HG02973 (cell line): ENCODE measurements around the gene SLC22A9.

Experiments
- ATAC-seq: cut with Tn5 transposase; IDR thresholded peaks from one replicate; pipeline ENCODE4 v1.9.1; 2021; ENCODE audit warnings: moderate library complexity; ENCODE audit not compliant: unreplicated experiment

Gene SLC22A9

GRCh38 chr11:63443714-63444113 is 74.1 kb downstream of the SLC22A9 start:
- ATAC-seq = no peak

DNA sequence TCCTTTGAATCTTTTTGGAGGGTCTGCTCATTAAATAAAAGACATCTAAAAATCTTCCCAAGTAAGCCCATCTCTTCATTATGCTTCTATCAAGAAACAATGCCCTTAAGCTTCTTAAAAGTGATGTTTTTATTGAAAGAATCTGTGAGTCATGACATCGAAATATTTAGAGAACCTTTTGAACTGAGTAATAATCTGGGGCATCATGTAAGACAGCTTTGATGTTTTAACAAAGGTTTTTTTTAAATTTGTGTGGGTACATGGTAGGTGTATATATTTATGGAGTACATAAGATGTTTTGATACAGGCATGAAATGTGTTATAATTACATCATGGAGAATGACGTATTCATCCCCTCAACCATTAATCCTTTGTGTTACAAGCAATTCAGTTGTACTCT is 74.6 kb downstream of the SLC22A9 start:
- ATAC-seq = no peak

DNA sequence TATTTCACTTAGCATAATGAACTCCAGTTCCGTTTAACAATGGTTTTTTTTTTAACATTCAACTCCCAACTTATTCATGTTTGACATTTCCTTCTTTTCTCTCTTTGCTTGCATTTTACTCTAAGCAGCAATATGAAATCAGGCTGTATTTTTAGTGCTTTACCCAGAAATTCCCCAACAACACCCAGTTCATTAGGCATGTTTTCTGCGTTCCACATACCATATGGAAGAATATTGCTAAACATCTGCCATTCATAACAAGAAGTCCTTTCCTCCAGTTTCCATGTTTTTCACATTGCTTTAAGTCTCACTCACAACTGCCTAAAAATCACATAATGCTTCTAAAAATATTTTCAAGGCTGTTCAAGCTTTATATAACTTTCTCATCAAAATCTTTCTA is 75.5 kb downstream of the SLC22A9 start:
- no peak for ATAC-seq

DNA sequence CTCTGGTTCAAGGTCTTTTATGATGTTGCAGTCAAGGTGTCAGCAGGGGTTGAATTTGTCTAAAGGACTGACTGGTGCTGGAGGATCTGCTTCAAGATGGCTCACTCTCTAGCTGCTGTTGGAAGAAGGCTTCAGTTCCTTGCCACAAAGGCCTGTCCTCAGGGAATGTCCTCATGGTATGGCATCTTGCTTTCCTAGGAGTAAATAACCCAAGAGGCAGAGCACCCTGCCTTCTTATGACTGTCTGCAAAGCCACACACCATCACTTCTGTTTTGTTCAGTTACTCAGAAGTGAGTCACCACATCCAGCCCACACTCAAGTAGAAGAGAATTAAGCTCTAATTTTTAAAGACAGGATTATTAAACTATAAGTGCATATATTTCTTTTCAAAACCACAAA is 76.1 kb downstream of the SLC22A9 start:
- ATAC-seq = no peak

- ATAC-seq = no peak
Measured at GRCh38 chr11:63448646-63449045, 79.1 kb downstream of the SLC22A9 start.

DNA sequence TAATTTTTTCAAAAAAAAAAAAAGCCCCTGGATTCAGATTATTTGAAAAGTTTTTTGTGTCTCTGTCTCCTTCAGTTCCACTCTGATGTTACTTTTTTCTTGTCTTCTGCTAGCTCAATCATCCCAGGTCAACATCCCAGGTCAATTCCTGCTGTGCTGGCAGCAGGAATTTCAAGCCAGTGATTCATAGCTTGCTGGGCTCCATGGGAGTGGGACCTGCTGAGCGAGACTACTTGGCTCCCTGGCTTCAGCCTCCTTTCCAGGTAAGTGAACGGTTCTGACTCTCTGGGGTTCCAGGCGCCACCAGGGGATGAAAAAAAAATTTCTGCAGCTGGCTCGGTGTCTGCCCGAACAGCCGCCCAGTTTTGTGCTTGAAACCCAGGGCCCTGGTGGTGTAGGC is 90.0 kb downstream of the SLC22A9 start:
- ATAC-seq = no peak
